Thyroid gland (tissue), 4 donors: ENCODE results near the gene CACNG7. TPM values are rescaled to one million over a fixed set of nuclear protein-coding genes. Genes with fewer than 3 reads are reported as not detected.
A peak's percentile ranks its signal among the peaks of the same experiment; 100 is the strongest.

Experiments used
- DNase-seq, 2 donors: peaks; one replicate each; pipeline ENCODE4 v3.0.0-alpha.2; 2019
- H3K27ac ChIP-seq, 3 donors: fragments of 200-600 bp; sonication (generic); 1 replicate in 2 of 3; 2 replicates in 1 of 3; pipeline ENCODE4 v1.5.1; 2016 to 2019; ENCODE audit warnings: mild to moderate bottlenecking in 1 of 3, moderate library complexity in 1 of 3
- H3K27me3 ChIP-seq: fragments of 200-600 bp; sonication (generic); one replicate; pipeline ENCODE4 v1.5.1; 2019
- H3K36me3 ChIP-seq, 2 donors: fragments of 200-600 bp; sonication (generic); one replicate each; pipeline ENCODE4 v1.5.1; 2016 to 2019
- H3K4me1 ChIP-seq, 2 donors: fragments of 200-600 bp; sonication (generic); one replicate each; pipeline ENCODE4 v1.5.1; 2017 to 2019
- H3K4me3 ChIP-seq, 3 donors: fragments of 200-600 bp; sonication (generic); replicated peaks in 1 of 3; 1 replicate in 2 of 3; 2 replicates in 1 of 3; pipeline ENCODE4 v1.5.1; 2016; ENCODE audit warnings: mild to moderate bottlenecking in 1 of 3
- H3K9me3 ChIP-seq: fragments of 200-600 bp; sonication (generic); one replicate; pipeline ENCODE4 v1.5.1; 2017
- POLR2A ChIP-seq, 2 donors: fragments of 450-650 bp; IDR thresholded peaks; one replicate each; pipeline ENCODE4 v1.6.1; 2017; ENCODE audit warnings: antibody characterized with exemption in 2 of 2, mild to moderate bottlenecking in 2 of 2, moderate library complexity in 1 of 2
- WGBS, 2 donors: methylation state at CpG; one replicate each; pipeline ENCODE4 v1.1.5; 2017; 5-methylcytosine and 5-hydroxymethylcytosine counted together
- intact Hi-C: fragments of 100-400 bp; cut with DNase I; formaldehyde crosslinking; loops from one replicate; pipeline ENCODE4 v1.15.1; 2023
- total RNA-seq, 4 donors: library from RNA; depleted of rRNA; stranded (reverse); fragments of >200 nt; gene quantifications; one replicate each; pipeline ENCODE4 v1.2.3, GENCODE V29; 2016
- TF ChIP-seq, protein P1 (sequence below), 6 experiments: fragments of 200-600 bp in 3 of 6; fragments of 450-650 bp in 3 of 6; sonication (generic) in 3 of 6; IDR thresholded peaks; one replicate each; pipeline ENCODE4 v1.5.1; 2016 to 2019; ENCODE audit warnings: antibody characterized with exemption in 6 of 6, mild to moderate bottlenecking in 2 of 6, inconsistent platforms in 1 of 6, moderate library complexity in 1 of 6

The CACNG7 gene
- total RNA-seq, 4 donors from 2014 or later: not detected

GRCh38 chr19:53898636-53899341 is 10.3 kb upstream of the CACNG7 start:
- no peaks in the 10 kb centered on the region for H3K4me1 ChIP-seq
- no peak for DNase-seq
- H3K27ac ChIP-seq: no peak overlapping the region
- no peak overlapping the region for H3K4me3 ChIP-seq
- H3K9me3 ChIP-seq: no peaks in the 10 kb centered on the region
- no peaks in the 10 kb centered on the region for H3K27me3 ChIP-seq
- no peak for TF ChIP-seq POLR2A (IDR thresholded peaks at IDR 0.05)
- TF ChIP-seq, protein P1, sequence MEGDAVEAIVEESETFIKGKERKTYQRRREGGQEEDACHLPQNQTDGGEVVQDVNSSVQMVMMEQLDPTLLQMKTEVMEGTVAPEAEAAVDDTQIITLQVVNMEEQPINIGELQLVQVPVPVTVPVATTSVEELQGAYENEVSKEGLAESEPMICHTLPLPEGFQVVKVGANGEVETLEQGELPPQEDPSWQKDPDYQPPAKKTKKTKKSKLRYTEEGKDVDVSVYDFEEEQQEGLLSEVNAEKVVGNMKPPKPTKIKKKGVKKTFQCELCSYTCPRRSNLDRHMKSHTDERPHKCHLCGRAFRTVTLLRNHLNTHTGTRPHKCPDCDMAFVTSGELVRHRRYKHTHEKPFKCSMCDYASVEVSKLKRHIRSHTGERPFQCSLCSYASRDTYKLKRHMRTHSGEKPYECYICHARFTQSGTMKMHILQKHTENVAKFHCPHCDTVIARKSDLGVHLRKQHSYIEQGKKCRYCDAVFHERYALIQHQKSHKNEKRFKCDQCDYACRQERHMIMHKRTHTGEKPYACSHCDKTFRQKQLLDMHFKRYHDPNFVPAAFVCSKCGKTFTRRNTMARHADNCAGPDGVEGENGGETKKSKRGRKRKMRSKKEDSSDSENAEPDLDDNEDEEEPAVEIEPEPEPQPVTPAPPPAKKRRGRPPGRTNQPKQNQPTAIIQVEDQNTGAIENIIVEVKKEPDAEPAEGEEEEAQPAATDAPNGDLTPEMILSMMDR (IDR thresholded peaks at IDR 0.05): no peak
- no peaks in the 10 kb centered on the region for H3K36me3 ChIP-seq
- intact Hi-C loops: no loop called here
- WGBS, 2 donors: 4 to 10% methylated on average over 16 to 21 of the region's 42 CpGs

GRCh38 chr19:53900191-53900860 is 8.8 kb upstream of the CACNG7 start:
- TF ChIP-seq, protein P1 (IDR thresholded peaks at IDR 0.05): no peak
- TF ChIP-seq POLR2A (IDR thresholded peaks at IDR 0.05): no peak
- H3K4me3 ChIP-seq: no peak overlapping the region
- intact Hi-C loops: no loop called here
- H3K9me3 ChIP-seq: no peaks in the 10 kb centered on the region
- no peaks in the 10 kb centered on the region for H3K27me3 ChIP-seq
- WGBS, 2 donors: 89% methylated on average over 26 to 27 of the region's 27 CpGs
- no peak for DNase-seq
- no peaks in the 10 kb centered on the region for H3K4me1 ChIP-seq
- no peaks in the 10 kb centered on the region for H3K36me3 ChIP-seq
- no peak overlapping the region for H3K27ac ChIP-seq

- DNase-seq: peak in 1 of 2 donors; percentile 38
- Histone ChIP-seq H3K36me3 (no peaks in the 10 kb centered on the region), H3K4me1 (no peaks in the 10 kb centered on the region), H3K27me3 (peaks cover 11% of the 10 kb centered on the region), H3K9me3 (no peaks in the 10 kb centered on the region), H3K4me3 (no peak overlapping the region), H3K27ac (no peak overlapping the region)
- TF ChIP-seq POLR2A (IDR thresholded peaks at IDR 0.05): no peak
- TF ChIP-seq, protein P1 (IDR thresholded peaks at IDR 0.05): no peak
- intact Hi-C loops: no loop called here
- WGBS, 2 donors: 43 to 47% methylated on average over 4 of the region's 4 CpGs
These were observed 5.9 kb upstream of the CACNG7 start for GRCh38 chr19:53903055-53903680.

DNA sequence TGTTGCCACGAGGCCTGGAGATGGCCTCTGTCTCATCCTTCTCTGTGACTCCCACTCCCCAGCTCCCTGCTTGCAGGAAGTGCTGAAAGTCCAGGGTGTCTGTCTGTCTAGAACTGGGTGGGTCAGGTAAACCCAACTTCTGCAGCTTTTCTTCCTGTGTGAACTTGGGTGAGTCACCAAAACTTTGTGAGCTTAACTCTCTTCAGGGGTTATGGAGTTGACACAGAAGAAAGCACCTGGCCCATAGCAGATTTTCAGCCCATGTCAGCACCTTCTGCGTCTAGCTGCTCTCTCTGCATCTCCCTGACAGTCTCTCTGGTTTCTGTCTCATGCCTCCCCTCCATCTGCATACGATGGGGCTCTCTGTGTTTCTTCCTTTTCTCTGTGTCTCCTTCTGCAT is 4.2 kb upstream of the CACNG7 start:
- TF ChIP-seq POLR2A (IDR thresholded peaks at IDR 0.05): no peak
- TF ChIP-seq, protein P1 (IDR thresholded peaks at IDR 0.05): no peak
- intact Hi-C loops: no loop called here

GRCh38 chr19:53905787-53906186 is 3.3 kb upstream of the CACNG7 start:
- Histone ChIP-seq H3K9me3 (no peaks in the 10 kb centered on the region), H3K4me1 (no peaks in the 10 kb centered on the region), H3K27ac (no peak overlapping the region), H3K36me3 (no peaks in the 10 kb centered on the region), H3K27me3 (peaks cover 25% of the 10 kb centered on the region), H3K4me3 (no peak overlapping the region)
- TF ChIP-seq, protein P1 (IDR thresholded peaks at IDR 0.05): no peak
- no peak for TF ChIP-seq POLR2A (IDR thresholded peaks at IDR 0.05)
- intact Hi-C loops: no loop called here
- DNase-seq: no peak
- WGBS, 2 donors: 59 to 68% methylated on average over 1 of the region's 1 CpG

More for the DNA sequence above, 4.2 kb upstream of the CACNG7 start:
- Histone ChIP-seq H3K4me3 (no peak overlapping the region), H3K4me1 (no peaks in the 10 kb centered on the region), H3K9me3 (no peaks in the 10 kb centered on the region), H3K27ac (no peak overlapping the region), H3K27me3 (peaks cover 23% of the 10 kb centered on the region), H3K36me3 (no peaks in the 10 kb centered on the region)
- DNase-seq: no peak
- WGBS, 2 donors: 27 to 35% methylated on average over 3 of the region's 3 CpGs
